Stomach smooth muscle (tissue), 2 donors: Measurements from ENCODE around the gene MRPL30.
"Not testable (repeated sequence)": the region's sequence is repeated elsewhere in the genome, so short reads cannot be mapped to it uniquely, and the experiment has no call there.

Experiments used
- H3K27ac ChIP-seq: one replicate; pipeline ENCODE4 v1.7.0; 2013; ENCODE audit warnings: mild to moderate bottlenecking, low read length, inconsistent platforms
- H3K27me3 ChIP-seq, 2 donors: one replicate each; pipeline ENCODE4 v1.7.0; 2013; ENCODE audit warnings: low read length in 2 of 2; ENCODE audit not compliant: insufficient read depth in 2 of 2, control insufficient read depth in 1 of 2
- H3K36me3 ChIP-seq, 2 donors: one replicate each; pipeline ENCODE4 v1.7.0; 2013; ENCODE audit warnings: low read length in 2 of 2; ENCODE audit not compliant: control insufficient read depth in 2 of 2, insufficient read depth in 2 of 2
- H3K4me1 ChIP-seq: one replicate; pipeline ENCODE4 v1.7.0; 2013; ENCODE audit warnings: low read length; ENCODE audit not compliant: control insufficient read depth, insufficient read depth
- H3K4me3 ChIP-seq, 2 donors: one replicate each; pipeline ENCODE4 v1.7.0; 2013; ENCODE audit warnings: low read length in 2 of 2
- H3K9ac ChIP-seq, 2 donors: one replicate each; pipeline ENCODE4 v1.7.0; 2013; ENCODE audit warnings: low read length in 2 of 2, mild to moderate bottlenecking in 1 of 2
- H3K9me3 ChIP-seq, 2 donors: one replicate each; pipeline ENCODE4 v1.7.0; 2013; ENCODE audit warnings: low read length in 2 of 2; ENCODE audit not compliant: control insufficient read depth in 2 of 2
- donor health status: healthy.
- donor health status: Pancreatic carcinoma.

MRPL30 gene

GRCh38 chr2:99180755-99181623 is at the start of gene MRPL30, which contains the start of gene MITD1:
TSS of gene MRPL30 (plus strand) at chr2:99181184. CDS start at chr2:99186204, 5,020 bp downstream.
TSS of gene MITD1 (minus strand) at chr2:99181058. CDS start at chr2:99180981, 77 bp downstream.
- Histone ChIP-seq H3K27ac (peak within 1 kb of the TSS; percentile 71), H3K27me3 (no peaks in the 10 kb centered on the region), H3K9me3 (no peaks in the 10 kb centered on the region), H3K36me3 (no peaks in the 10 kb centered on the region), H3K9ac (peak within 1 kb of the TSS; percentile 85 to 94), H3K4me1 (peaks cover 22% of the 10 kb centered on the region), H3K4me3 (peak within 1 kb of the TSS; percentile 99 to 100)

- H3K27ac ChIP-seq, H3K9ac ChIP-seq, H3K36me3 ChIP-seq: not testable (repeated sequence)
These were observed 45.9 kb upstream of the MRPL30 start for GRCh38 chr2:99135044-99135556.

GRCh38 chr2:99139003-99139402 is 42.0 kb upstream of the MRPL30 start:
- Histone ChIP-seq H3K4me3 (no peak overlapping the region), H3K36me3 (no peaks in the 10 kb centered on the region), H3K9ac (no peak overlapping the region), H3K9me3 (no peaks in the 10 kb centered on the region), H3K27ac (no peak overlapping the region), H3K27me3 (no peaks in the 10 kb centered on the region), H3K4me1 (peaks cover 6% of the 10 kb centered on the region)

More at GRCh38 chr2:99135044-99135556, 45.9 kb upstream of the MRPL30 start:
- H3K27me3 ChIP-seq, H3K9me3 ChIP-seq, H3K4me1 ChIP-seq, H3K4me3 ChIP-seq: not testable (repeated sequence)

- Histone ChIP-seq H3K27ac (no peak overlapping the region), H3K9me3 (no peaks in the 10 kb centered on the region), H3K4me1 (peaks cover 6% of the 10 kb centered on the region), H3K27me3 (no peaks in the 10 kb centered on the region), H3K4me3 (peak overlapping the region; percentile 83 to 95), H3K9ac (peak overlapping the region; percentile 60 to 67), H3K36me3 (no peaks in the 10 kb centered on the region)
These were observed 40.7 kb upstream of the MRPL30 start for GRCh38 chr2:99140056-99140859.

- peak overlapping the region; percentile 60 to 67 for H3K9ac ChIP-seq
- H3K9me3 ChIP-seq = no peaks in the 10 kb centered on the region
- H3K4me1 ChIP-seq = peaks cover 6% of the 10 kb centered on the region
- peak overlapping the region; percentile 83 to 95 for H3K4me3 ChIP-seq
- H3K27me3 ChIP-seq = no peaks in the 10 kb centered on the region
- no peaks in the 10 kb centered on the region for H3K36me3 ChIP-seq
- H3K27ac ChIP-seq = no peak overlapping the region
These were observed 40.2 kb upstream of the MRPL30 start for GRCh38 chr2:99140860-99141109.

GRCh38 chr2:99141110-99142108 is 39.6 kb upstream of the MRPL30 start, which contains the start of gene C2orf15:
TSS of gene C2orf15 (plus strand) at chr2:99141707. CDS start at chr2:99150559, 8,852 bp downstream.
- H3K27me3 ChIP-seq = no peaks in the 10 kb centered on the region
- H3K9me3 ChIP-seq = no peaks in the 10 kb centered on the region
- no peaks in the 10 kb centered on the region for H3K36me3 ChIP-seq
- peak within 1 kb of the TSS; percentile 60 to 67 for H3K9ac ChIP-seq
- peaks cover 6% of the 10 kb centered on the region for H3K4me1 ChIP-seq
- H3K27ac ChIP-seq = peak within 1 kb of the TSS; percentile 49
- peak within 1 kb of the TSS; percentile 83 to 95 for H3K4me3 ChIP-seq

- H3K4me1 ChIP-seq = peaks cover 10% of the 10 kb centered on the region
- H3K9ac ChIP-seq = no peak overlapping the region
- no peak overlapping the region for H3K4me3 ChIP-seq
- no peaks in the 10 kb centered on the region for H3K9me3 ChIP-seq
- no peaks in the 10 kb centered on the region for H3K36me3 ChIP-seq
- H3K27me3 ChIP-seq = no peaks in the 10 kb centered on the region
- H3K27ac ChIP-seq = no peak overlapping the region
These were observed 30.3 kb upstream of the MRPL30 start for GRCh38 chr2:99150706-99151105.

- H3K27ac ChIP-seq = no peak overlapping the region
- H3K27me3 ChIP-seq = no peaks in the 10 kb centered on the region
- no peak overlapping the region for H3K9ac ChIP-seq
- peaks cover 11% of the 10 kb centered on the region for H3K4me1 ChIP-seq
- no peak overlapping the region for H3K4me3 ChIP-seq
- H3K36me3 ChIP-seq = no peaks in the 10 kb centered on the region
- H3K9me3 ChIP-seq = no peaks in the 10 kb centered on the region
These were observed 28.6 kb upstream of the MRPL30 start for GRCh38 chr2:99152199-99152895.

- Histone ChIP-seq H3K27ac (peak overlapping the region; percentile 87), H3K9ac (peak overlapping the region; percentile 83 to 91), H3K4me1 (peaks cover 11% of the 10 kb centered on the region), H3K9me3 (no peaks in the 10 kb centered on the region), H3K36me3 (peaks cover 0 to 2% of the 10 kb centered on the region in 2 donors), H3K27me3 (no peaks in the 10 kb centered on the region), H3K4me3 (peak overlapping the region; percentile 87 to 97)
These were observed 26.9 kb upstream of the MRPL30 start for GRCh38 chr2:99153921-99154604.
